IMR-90 (cell line): ENCODE measurements around the gene CDH23.

Experiments
- CTCF ChIP-seq: conservative IDR thresholded peaks from 2 replicates; pipeline ENCODE4 v1.5.1; 2012; ENCODE audit warnings: mild to moderate bottlenecking, low read depth, low read length, improper control_type of control experiment
- FOS ChIP-seq: fragments of 150-350 bp; IDR thresholded peaks from 2 replicates; pipeline ENCODE4 v1.6.1; 2016; ENCODE audit warnings: low read depth, low read length
- MAFK ChIP-seq: IDR thresholded peaks from 2 replicates; pipeline ENCODE4 v1.6.1; 2012; ENCODE audit warnings: low read depth, low read length, improper control_type of control experiment
- MAZ ChIP-seq: IDR thresholded peaks from 2 replicates; pipeline ENCODE4 v1.6.1; 2012; ENCODE audit warnings: low read depth, mild to moderate bottlenecking, low read length, improper control_type of control experiment, moderate library complexity, borderline replicate concordance
- POLR2A ChIP-seq: IDR thresholded peaks from 2 replicates; pipeline ENCODE4 v1.6.1; 2012; ENCODE audit warnings: mild to moderate bottlenecking, low read depth, low read length
- RAD21 ChIP-seq: IDR thresholded peaks from 2 replicates; pipeline ENCODE4 v1.6.1; 2012; ENCODE audit warnings: low read length, improper control_type of control experiment

- TF ChIP-seq CTCF: no peak
- TF ChIP-seq POLR2A: no peak
- TF ChIP-seq MAFK: no peak
- no peak for TF ChIP-seq FOS
- no peak for TF ChIP-seq MAZ
- no peak for TF ChIP-seq RAD21
Observed at GRCh38 chr10:71525092-71525491, 128.4 kb downstream of the CDH23 start.
